LNCaP clone FGC (cell line): ENCODE results near the gene CDCP1.

ENCODE experiments used
- DNase-seq: peaks from one replicate; pipeline ENCODE4 v3.0.0-alpha.2; 2011; ENCODE audit warnings: low read depth
- H3K4me3 ChIP-seq: 2 replicates; pipeline ENCODE4 v1.5.1; 2011; ENCODE audit warnings: mild to moderate bottlenecking, low read depth, low read length, control low read depth
- CTCF ChIP-seq: IDR thresholded peaks from 2 replicates; pipeline ENCODE4 v1.5.1; 2012; ENCODE audit warnings: mild to moderate bottlenecking; ENCODE audit not compliant: control insufficient read depth, insufficient read depth; ENCODE audit errors: extremely low read depth

CDCP1 gene

GRCh38 chr3:45171283-45171682 is 25.1 kb upstream of the CDCP1 start:
- DNase-seq: no peak
- H3K4me3 ChIP-seq: no peak overlapping the region
- TF ChIP-seq CTCF: no peak

- no peak for DNase-seq
- no peak overlapping the region for H3K4me3 ChIP-seq
- no peak for TF ChIP-seq CTCF
These were observed 23.9 kb upstream of the CDCP1 start for GRCh38 chr3:45170096-45170495.

GRCh38 chr3:45169125-45169904 is 23.1 kb upstream of the CDCP1 start:
- no peak for TF ChIP-seq CTCF
- DNase-seq: no peak
- H3K4me3 ChIP-seq: no peak overlapping the region

- no peak for TF ChIP-seq CTCF
- no peak overlapping the region for H3K4me3 ChIP-seq
- no peak for DNase-seq
These were observed 22.3 kb upstream of the CDCP1 start for GRCh38 chr3:45168451-45168850.

- DNase-seq: peak; percentile 67
- TF ChIP-seq CTCF: no peak
- no peak overlapping the region for H3K4me3 ChIP-seq
These were observed 21.1 kb upstream of the CDCP1 start for GRCh38 chr3:45167011-45167911.

GRCh38 chr3:45166321-45166879 is 20.2 kb upstream of the CDCP1 start:
- no peak overlapping the region for H3K4me3 ChIP-seq
- no peak for DNase-seq
- no peak for TF ChIP-seq CTCF
